ENCODE measurements around the gene CDH8.

DNA sequence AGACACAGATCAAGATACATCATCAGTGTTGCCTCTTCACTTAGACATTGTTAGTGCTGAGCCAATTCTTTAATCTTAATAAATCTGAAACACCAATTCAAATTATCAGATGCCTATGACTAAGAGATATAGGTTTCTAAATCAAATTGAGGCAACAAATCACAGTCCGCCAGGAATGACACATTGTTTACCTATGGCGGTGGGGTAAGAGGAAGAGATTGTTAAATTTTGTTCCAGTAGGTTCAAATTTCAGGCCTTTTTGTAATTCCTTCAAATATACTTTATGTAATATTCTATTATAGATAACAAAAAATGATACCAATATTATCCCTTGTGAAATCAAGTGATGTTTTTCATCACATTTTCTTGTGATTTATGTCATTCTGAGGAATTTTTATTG lies 145.9 kb downstream of the CDH8 start:
- no peak for TF ChIP-seq POLR2A (IDR thresholded peaks at IDR 0.05; ENCODE audit: low read depth, low read length)
- no peak for TF ChIP-seq TAF1 (IDR thresholded peaks at IDR 0.05; ENCODE audit: low read depth, low read length)
- no peak for TF ChIP-seq POLR2AphosphoS5 (IDR thresholded peaks at IDR 0.05; ENCODE audit: low read depth, low read length)
- TF ChIP-seq POU2F2 (IDR thresholded peaks at IDR 0.05; ENCODE audit: low read depth, low read length): no peak
- TF ChIP-seq SPI1 (IDR thresholded peaks at IDR 0.05; ENCODE audit: low read depth, low read length): no peak
- TF ChIP-seq PAX5 (IDR thresholded peaks at IDR 0.05; ENCODE audit: insufficient read depth, low read length, severe bottlenecking): no peak
